ENCODE results near the gene SELENOS. TPM values are rescaled to one million over a fixed set of nuclear protein-coding genes. Genes with fewer than 3 reads are reported as not detected.

Gene SELENOS
- polyA plus RNA-seq, 1 donor, result 61.4 TPM

DNA sequence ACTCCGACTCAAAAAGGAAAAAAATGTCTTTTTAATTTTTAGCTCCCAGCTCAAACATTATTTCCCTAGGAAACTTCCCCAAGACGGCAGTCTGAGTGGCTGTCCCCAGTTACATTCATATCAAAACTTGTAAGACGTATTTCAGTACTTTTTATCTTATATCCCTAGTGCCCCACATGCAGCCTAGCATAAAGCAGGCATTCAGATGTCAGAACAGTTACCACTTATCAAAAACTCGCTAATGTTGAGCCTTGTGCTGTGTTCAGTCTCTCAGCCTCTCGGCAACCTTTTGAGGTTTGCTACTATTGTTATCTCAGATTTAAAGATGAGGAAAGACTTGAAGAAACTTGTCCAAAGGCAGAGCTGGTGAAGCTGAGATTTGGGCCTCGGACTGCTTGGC is 6.6 kb upstream of the SELENOS start:
- DNase-seq, result no peak

DNA sequence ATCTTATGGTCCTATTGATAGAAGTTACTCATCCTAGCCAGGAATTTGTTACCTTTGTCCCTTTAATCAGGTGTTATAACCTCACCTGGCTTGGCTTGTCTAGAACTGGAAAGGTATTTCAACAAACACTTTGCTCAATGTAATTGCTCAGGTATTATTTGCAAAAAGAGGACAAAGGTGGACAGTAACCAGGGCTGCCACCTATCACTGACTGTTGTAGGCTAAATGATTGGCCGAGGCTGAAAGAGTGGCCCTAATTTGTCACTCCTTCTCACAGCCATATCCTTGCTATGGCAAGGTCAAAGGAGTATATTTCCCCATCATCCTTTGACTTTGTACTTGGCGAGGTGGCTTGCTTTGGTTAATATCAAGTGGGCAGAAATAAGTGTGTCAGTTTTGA is 2.7 kb upstream of the SELENOS start:
- DNase-seq, result no peak

DNA sequence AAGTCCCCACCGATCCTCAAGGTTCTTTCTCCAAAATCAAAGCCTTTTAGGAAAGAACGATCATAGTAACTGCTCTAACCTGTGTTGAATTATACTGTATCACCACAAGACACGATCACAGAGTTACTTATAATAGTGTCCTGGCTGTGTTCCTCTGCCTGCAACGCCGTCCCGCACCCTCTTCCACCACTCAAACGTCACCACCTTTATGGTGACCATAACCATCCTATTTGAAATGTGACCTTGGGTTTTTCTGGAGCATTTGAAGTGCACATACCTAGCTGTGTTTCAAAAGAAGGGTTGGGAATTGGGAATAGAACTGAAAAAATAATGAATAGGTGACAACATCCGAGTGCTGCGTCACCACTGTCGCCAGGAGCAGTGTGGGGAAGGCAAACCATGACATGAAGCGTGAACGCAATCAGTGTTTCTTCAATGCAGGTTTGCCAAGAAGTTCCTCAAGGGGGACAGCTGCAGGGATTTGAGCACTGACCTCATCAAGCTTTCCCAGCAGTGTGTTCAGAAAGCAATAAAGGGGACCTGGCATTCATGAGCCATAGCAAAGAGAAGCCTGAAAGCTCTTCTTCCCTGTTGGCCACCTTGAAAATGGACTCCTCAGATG is 769 bp upstream of the SELENOS start:
- DNase-seq, result no peak

DNA sequence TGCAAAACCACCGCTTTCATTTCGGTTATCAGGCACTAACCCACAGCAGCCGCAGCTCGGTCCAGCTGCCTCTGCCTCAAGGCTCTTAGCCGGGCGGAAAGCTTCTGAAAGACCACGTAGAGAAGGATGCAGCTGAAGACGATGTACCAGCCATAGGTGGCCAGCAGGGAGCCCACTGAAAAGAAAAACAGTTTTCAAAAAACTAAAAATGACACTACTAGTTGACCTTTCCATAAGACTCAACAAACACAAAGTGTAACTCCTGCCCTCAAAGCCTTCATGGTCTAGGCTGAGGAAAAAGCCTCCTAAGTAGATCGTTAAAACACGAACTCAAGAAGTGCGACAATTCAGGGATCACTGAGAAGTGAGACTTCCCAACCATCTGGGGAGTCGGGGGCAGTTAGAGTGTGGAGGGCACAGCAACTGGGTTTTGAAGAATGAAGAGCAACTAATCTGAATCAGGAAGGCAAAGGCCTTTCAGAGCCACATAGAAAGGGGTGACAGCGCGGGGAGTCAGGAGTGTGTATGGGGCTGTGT is 716 bp downstream of the SELENOS start:
- no peak for DNase-seq

DNA sequence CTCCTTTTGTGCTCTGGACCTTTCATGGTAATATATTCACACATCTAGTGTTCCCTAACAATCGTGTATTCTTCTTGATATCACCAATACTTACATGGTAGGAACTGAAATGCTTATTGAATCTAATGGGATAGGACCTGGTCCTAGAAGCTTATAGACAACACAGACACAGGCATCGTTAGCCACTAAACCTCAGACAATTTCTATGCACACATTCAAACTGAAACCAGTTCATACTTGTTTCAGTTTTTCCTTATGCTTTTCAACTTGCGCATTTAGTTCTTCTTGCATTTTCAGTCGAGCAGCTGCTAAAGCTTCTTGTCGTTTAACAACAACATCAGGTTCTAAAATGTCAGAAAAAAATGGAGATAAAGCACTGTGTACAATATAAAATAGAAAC is 2.3 kb downstream of the SELENOS start:
- no peak for DNase-seq

DNA sequence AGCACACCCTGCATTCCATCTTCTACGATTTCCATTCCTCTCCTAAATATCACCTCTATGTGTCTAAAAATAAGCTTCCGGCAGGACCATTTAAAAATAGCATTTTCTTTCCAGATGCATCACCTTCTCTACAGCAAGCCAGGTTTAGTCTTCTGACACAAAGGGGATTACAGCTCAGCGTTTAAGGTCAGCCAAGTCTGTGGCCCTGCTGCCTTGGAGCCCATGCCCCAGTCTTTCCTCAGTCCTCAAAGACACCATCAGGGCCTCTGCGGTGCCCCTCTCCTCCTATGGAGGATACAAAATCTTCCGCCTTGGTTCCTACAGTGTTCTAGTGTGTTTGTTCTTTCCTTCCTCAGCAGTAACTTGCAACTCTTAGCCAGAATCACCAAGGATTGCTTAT is 3.8 kb downstream of the SELENOS start:
- no peak for DNase-seq

DNA sequence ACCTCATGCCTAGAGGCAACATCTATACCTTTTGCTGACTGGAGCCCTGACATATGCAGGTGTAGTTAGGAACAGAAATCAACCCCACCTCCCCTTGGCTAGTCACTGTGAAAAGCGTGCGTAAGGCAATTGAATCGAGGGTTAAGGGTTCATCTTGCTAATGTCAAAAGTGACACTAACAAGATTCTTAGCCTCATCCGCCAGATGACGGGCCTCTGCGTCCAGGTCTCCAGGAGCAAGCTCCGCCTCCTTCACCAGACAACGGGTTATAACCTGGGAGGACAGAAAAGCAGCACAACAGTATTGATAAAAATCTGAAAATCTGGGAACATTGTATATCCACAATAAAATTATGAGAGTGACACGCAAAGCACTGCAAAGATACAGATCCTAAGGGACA is 4.7 kb downstream of the SELENOS start:
- no peak for DNase-seq

DNA sequence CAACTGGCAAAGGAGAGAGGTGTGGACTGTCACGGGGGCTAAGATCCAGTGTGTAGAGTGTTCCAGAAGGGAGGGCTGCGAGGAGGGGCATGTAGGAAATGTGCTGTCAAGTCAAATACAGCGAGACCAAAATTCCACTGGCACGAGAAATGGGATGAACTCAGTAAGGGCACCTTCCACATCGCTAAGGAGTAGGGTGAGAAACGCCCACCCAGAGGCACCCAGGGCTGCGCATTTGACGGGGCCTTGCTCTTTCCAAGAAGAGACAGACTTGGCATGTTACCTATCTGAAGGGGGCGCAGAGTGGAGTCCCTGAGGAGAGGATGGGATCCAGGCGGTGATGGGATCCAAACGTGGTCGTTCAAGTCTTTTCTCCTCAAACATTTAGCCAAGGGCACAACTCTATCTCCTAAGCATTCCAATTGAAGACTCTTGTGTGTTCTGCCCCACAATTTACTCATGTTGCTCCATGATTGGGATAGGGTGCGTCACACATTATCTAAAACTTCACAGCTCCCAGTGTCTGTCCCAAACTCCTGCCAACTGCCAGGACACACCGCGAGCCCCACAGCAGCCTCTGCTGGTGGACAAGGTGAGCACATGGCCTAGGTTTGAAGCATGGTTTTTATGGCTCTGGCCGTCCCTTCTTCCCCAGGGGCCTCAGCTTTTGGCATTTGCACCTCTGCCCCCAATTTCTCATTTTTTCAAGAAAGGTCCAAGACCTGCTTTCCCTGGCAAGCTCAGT is 7.6 kb downstream of the SELENOS start:
- no peak for DNase-seq

DNA sequence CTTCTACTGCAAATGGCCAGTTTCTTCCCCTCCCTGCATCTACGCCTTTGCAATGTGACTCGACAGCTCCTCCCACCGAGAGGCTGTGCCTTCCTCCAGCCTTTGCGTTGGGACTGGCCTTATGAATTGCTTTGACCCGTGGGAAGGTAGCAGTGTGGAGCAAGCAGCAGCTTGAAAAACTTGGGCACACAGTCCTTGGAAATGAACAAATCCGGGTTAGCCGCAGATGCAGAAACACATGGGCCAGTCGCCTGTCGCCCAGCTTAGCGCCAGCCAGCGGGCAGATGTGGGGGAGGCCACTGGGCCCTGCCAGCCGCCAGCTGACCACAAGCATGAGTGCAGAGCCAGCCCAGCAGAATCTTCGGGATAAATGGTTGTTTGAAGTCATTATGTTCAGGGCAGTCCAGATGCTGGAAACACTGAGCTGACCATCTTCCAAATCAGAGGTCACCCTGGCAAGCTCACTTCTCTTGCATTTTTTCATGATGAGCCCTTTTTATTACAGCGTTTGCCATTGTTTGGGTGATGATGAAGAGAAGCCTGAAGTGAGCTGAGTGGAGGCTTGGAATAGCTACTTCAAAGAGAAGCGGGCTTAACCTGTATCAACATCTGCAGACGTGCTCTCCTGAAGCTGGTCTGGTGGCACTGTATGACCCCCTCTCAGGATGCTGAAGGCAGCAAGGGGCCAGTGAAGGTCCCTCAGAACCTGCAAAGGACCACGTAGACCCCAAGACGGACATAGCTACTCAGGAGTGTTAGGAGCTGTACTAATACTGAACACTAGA is 9.8 kb downstream of the SELENOS start:
- no peak for DNase-seq

DNA sequence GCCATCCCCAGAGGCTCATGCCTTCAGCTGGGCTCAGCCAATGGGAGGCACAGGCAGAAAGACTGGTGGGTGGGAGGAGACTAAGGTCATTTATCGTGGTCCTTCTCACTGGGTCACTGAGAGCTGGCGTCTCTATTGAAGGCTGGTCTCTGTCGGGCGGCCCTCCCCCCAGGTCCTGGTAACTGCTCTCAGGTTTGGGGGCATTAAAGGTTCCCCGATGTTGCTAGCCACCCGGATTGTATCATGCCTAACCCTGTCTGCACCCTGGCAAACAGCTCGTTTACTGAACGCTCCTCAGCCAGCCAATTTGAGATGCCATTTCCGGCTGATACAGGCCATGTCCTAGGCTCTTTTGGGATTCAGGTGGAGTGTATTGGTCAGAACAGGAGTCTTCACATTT is 10.5 kb downstream of the SELENOS start:
- no peak for DNase-seq

DNA sequence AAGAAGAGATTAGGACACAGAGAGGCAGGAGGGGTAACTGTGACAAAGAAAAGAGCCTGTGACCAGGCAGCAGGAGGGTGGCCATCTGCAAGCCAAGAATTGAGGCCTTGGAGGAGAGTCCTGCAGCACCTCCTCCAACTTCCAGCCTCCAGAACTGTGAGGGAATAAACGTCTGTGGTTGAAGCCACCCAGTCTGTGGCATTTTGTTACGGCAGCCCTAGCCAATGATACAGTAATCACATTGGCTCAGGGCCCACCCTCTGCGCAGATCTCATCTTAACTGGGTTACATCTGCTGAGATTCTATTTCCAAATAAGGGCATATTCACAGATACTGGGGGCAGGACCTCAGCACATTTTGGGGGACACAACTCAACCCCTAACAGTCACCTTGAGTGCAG is 11.3 kb downstream of the SELENOS start:
- DNase-seq, result no peak

DNA sequence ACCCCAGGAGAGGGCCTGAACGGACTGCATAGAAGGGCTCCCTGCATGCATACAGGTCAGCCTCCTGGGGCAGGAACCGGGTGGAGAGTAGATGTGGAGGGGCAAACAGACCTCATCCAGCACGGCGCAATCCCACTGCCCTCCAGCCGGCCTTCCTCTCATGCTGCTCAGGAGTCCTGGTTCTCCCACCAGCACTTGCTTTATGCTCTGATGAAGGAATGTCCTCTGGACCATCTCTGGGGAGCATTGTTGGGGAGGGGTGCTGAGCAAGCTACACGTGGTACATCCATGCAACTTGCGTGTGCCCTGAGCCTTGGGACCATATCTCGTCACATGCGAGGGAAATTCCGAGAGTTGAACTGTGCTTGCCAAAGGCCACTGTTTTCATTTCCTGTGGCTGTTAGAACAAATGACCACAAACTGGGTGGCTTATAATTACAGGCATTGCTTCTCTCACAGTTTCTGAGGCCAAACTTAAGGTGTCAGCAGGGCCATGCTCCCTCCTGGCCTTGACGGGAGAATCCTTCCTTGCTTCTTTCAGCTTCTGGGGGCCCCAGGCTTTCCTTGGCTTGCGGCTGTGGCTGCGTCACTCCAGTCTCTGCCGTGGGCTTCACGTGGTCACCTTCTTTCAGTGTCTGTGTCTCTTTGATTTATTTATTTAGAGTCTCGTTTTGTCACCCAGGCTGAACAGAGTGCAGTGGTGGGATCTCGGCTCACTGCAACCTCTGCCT is 12.2 kb downstream of the SELENOS start:
- DNase-seq, result no peak

DNA sequence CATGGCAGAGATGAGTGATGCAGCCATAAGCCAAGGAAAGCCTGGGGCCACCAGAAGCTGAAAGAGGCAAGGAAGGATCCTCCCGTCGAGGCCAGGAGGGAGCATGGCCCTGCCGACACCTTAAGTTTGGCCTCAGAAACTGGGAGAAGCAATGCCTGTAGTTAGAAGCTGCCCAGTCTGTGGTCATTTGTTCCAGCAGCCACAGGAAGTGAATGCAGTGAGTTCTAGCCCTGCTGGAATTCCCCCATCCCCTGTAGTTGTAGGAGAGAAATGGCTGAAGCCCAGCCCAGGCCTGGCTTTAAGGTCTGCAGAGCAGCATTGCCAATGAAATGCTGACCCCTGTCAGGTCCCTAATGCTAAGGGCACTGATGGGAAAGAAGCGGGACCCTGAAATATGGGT is 13.3 kb downstream of the SELENOS start:
- DNase-seq, result no peak

DNA sequence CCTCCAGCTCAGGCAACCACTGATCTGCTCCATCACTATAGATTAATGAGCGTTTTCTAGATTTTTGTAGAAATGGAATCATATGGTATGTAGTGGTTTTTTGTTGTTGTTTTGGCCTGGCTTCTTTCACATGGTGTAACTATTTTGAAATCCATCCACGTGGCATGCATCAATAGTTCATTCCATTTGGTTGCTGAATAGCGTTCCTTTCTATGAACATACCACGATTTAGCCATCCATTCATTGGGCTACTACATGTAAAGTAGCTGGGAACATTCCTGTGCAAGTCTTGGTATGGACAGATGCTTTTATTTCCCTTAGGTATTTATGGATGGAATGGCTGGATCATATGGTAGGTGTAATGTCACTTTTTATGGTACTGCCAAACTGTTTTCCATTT is 14.7 kb downstream of the SELENOS start:
- DNase-seq, result no peak

DNA sequence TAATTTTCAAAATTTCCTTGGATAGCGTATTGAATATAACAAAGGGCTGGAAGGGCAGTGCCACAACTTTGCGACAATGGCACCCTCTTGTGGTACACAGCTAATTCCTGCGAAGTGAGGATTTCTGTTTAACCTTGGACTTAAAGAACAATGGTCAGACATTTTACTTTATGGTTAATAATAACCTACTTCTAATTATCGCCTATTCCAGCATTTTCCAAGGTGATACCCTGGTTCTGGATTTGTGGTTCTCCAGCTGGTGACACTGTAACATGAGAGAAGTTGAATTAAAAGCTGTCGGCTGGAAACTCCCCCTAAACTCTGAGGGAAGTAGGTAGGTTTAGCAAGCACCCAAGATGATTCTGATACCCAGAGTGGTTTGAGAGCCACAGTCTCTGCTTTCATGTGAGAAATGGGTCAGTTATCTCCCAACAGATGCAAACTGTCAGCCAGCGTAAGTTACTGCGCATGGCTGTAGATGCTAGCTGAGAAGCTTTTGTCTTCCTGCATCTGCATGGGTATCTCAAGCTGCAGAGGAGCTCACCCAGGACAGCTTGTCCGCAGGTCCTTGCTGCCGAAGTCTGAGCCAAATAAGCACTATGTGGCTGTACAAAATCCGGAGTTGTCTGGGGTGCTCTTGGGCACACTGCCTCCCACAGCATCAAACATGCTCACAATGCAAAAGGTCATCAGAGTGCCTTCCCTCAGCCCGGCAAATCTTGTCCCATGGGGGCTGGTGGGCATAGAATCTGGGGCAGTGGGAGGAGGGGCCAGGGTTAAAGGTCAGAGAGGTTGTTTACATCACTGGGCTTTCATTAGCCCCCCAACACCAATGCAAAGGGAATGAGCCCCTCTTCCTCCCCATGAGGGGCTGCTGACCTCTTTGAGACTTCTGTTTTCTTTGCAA is 18.8 kb downstream of the SELENOS start:
- DNase-seq, result peak; percentile 73

DNA sequence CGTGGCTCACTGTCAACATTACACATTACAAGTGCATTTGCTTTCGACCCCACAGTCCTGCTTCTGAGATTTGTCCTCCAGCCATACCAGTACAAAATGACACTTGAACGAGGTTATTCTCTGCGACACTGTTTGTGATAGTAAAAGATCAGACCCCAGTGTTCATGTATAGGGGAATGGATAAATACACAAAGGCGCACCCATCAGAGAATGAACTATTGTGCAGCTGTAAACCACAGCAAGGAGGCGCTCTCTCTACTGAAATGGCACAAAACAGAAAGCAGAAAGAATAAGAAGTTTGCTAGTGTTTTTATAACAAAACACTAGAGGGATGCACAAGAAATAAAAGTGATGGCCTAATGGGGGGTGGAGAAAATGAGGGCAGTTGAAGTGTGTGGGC is 20.5 kb downstream of the SELENOS start:
- DNase-seq, result no peak

DNA sequence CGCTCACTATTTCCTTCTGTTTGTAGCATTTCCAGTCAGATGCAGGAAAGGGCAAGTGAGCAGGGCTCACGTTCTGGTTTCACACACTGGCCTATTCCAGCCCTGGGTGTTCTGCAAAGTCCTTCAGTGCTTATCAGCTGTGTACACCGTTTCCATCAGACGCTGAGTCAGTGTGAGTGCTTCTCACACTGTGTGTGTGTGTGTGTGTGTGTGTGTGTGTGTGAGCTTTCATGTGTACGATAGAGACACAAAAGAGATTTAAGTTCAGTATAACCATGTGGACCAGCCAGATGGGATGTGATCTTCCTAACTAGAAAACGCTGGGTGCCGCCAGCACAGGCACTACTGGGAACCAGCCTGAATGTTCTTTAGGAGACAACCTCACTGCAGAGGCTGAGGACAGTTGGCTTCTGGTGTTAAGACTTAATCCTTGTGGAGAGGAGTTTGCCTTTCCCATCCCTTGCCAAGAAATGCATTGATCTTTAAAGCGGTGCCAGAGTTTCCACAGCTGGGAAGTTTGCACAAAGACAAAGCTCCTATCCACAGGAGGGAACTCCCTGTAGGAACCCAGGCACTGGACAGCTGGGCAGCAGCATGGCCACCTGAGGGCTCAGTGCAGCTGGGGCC is 21.6 kb downstream of the SELENOS start:
- no peak for DNase-seq

DNA sequence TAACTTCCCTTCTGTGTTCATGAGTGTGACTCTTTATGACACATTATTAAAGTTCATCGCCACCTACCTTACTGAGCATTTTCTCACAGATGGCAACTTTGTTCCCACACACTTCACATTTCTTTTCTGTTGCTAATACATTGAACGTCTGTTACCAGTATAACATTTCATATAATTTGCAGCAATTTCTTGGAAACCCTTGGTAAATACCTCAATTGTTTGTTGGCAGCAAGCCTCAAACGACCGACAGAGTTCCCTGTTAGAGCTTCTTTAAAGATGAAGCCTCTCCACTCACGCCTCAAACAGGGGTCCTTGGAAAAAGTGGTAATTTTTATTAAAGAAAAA is 22.3 kb downstream of the SELENOS start:
- DNase-seq, result no peak

DNA sequence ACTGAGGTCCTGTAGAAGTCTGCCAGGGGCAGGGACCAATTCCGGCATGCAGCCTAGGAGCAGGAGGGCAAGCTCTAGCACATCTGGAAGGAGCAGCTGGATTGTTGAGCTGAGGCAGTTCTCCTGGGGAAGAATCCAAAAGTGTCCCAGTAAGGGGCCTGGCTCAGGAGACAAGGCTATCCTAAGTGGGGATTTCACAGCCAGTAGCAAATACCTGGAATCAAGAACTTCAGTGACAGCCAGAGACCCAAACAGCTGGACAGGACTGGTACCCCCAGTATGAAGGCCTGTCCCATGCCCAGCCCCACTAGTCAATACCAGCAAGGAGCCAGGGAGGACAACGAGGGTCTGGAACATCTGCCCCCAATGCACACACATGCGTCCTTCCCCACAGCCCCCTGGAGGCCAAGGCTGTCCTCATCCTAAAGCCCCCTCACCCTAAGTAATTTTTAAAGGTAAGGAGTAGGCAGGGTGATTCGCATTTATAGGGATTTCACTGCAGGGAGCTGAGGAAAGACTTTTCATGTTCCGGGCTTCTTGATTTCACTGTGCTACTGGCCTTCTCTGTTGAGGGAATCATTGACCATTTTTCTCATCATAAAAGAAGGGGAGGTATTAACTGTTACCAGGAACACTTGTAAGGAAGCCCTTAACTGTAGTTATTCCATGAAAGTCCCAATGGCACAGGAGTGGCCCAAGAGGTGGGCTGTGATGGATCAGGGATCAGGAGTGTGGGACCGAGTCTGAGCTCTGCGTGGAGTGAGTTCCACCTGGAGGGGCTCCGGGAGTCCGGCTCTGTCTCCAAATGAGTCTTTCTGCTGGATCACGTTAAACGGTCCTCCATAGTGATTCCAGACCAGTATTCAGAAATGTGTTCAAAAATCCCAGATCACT is 22.9 kb downstream of the SELENOS start:
- no peak for DNase-seq

DNA sequence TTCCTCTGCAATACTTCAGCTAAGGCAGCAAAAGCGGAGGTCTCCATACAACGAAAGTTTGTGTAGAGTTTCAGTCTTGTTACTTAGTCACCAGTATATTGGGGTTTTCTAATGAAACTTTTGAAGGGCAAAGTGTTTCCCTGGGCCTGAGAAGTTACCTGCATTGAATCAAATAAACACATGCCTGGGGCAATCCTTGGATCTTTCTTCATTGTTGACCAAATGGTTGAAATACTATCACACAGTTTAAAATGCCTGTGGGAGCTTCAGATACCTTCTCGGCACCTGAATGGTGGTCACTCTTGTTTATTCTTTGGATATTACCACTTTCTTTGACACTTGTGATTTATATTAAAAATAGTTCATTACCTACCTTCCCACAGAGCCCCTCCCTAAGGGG is 24.4 kb downstream of the SELENOS start:
- DNase-seq, result no peak

Data from left kidney (tissue), 2 donors.